Measurements from ENCODE around the gene NFKBIE.

DNA sequence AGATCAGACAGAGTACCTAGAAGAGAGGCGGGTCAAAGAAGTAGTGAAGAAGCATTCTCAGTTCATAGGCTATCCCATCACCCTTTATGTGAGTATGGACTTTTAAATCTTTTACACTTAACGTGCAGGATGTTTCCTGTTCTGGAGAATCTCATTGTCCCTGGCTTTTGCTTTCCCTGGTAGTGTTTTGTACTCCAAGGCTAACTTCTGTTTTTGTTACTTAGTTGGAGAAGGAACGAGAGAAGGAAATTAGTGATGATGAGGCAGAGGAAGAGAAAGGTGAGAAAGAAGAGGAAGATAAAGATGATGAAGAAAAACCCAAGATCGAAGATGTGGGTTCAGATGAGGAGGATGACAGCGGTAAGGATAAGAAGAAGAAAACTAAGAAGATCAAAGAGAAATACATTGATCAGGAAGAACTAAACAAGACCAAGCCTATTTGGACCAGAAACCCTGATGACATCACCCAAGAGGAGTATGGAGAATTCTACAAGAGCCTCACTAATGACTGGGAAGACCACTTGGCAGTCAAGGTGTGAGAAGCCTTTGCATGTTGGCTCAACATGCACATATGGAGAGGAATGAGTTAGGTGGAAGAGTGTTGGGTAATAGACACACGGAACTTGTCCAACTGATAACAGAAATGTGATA lies 15.2 kb downstream of the NFKBIE start:
- TF ChIP-seq POLR2A (IDR thresholded peaks at IDR 0.05), result no peak
- no peak for TF ChIP-seq CTCF (IDR thresholded peaks at IDR 0.05)

Measured in thyroid gland (tissue), 4 donors.